HG02571 (cell line): ENCODE measurements around the gene DCAF6.
"Not testable (repeated sequence)": the region's sequence is repeated elsewhere in the genome, so short reads cannot be mapped to it uniquely, and the experiment has no call there.

Experiments used
- ATAC-seq: cut with Tn5 transposase; IDR thresholded peaks from one replicate; pipeline ENCODE4 v1.9.1; 2021; ENCODE audit warnings: mild to moderate bottlenecking, moderate library complexity; ENCODE audit not compliant: unreplicated experiment

DCAF6 gene

DNA sequence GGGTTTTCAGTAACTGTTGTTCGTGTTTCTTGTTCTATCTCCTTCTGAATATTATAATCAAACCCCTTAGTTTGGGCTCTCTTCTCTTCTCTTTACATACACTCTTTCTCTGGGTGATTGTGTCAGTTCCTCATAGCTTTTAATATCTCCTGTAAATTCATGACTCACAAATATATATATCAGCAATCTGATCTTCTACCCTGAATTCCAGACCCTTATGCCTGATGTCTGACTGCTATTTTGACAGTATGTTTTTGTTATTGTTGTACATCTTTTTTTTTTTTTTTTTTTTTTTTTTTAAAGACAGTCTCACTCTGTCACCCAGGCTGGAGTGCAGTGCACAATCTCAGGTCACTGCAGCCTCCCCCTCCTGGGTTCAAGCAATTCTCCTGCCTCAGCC, 71.2 kb downstream of the DCAF6 start:
- ATAC-seq, result no peak

DNA sequence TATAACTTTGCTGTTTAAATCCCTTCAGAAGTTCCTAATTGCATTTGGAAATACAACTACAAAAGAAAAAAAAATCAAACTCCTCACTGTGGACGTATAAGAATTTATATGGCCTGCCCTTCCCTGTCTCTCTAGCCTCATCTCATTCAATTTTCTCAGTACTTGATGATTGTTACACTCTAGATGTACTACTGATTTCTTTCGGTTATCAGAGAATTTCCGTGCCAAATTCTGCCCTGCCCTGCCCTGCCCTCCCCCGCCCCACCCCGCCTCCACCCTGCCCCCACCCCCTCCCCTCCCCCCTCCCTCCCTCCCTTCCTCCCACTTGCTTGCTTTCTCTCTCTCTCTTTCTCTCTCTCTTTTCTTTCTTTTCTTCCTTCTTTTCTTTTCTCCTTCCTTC, 72.1 kb downstream of the DCAF6 start:
- ATAC-seq, result no peak

GRCh38 chr1:168009322-168009721, 72.8 kb downstream of the DCAF6 start:
- ATAC-seq, result no peak

DNA sequence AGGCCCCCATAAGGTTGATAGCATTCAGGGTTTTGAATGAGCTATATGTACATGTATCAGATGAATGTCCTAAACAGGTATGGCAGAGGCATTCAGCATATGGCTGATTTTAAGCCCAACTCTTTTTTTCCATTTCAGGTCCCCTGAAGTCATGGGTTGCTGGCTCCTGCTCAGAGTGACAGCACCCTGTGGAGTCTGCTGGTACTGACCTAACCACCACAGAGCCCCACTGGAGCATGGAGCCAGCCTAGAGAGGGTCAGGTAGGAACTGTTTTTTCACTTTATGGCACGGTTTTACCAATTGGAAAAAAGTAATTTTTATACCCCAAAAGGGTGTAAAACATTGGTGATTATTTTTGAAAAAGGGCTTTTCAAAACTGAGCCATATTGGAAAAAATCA, 82.9 kb downstream of the DCAF6 start:
- no peak for ATAC-seq

- no peak for ATAC-seq
Measured at GRCh38 chr1:168031198-168031597, 94.7 kb downstream of the DCAF6 start.

- no peak for ATAC-seq
Measured at GRCh38 chr1:168031627-168032026, 95.1 kb downstream of the DCAF6 start.

GRCh38 chr1:168032029-168032428, 95.5 kb downstream of the DCAF6 start:
- no peak for ATAC-seq

DNA sequence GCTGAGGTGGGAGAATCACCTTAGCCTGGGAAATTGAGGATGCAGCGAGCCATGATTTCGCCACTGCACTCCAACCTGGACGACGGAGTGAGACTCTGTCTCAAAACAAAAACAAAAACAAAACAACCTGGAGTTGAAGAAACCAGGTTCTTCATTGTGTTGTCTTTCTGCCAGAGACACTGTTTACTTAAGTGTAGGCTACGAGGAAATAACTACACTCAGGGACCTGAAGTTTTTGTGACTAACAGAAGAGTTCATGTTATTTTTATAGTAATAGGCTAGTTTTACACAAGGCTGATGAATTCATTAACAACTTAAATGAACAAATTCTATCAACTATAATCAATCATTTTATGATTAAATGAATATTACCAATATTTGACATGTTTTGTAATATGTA, 98.9 kb downstream of the DCAF6 start:
- no peak for ATAC-seq

DNA sequence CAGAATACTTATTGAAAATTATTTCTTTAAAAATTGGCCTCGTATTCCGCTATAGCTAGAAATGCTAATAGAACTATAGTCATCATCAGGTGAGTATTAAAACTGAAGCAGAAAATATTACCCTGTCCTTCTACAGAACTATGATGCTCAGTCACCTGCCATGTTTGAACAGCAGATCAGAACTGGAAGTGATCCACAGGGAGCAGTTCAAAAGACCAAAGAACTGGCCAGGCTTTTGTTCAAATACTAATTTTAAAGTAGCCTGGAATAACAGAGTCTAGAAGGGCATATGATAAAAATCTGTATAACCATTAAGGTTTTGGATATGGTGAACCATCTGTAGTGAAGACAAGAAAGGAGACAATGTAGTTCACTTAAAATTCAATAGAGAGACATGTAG, 105.9 kb downstream of the DCAF6 start:
- ATAC-seq, result no peak

DNA sequence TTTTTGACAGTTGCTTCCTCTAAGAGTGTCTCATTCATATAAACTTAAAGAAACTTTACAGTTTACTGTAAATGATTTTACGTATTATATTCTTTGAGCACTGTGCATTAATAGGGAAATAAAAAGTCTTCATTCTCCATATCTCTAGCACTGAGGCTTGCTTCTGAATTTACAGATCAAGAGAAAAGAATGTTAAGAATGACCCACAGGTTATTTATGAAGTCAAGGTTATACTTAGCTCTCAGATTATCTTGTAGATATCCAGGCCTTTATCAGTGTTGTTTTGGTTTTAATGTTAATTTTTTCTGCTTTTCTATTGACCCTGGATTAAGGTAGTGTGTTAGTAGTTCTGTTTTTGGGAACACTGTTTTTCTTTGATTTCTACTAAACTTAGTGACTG, 108.8 kb downstream of the DCAF6 start:
- no peak for ATAC-seq

DNA sequence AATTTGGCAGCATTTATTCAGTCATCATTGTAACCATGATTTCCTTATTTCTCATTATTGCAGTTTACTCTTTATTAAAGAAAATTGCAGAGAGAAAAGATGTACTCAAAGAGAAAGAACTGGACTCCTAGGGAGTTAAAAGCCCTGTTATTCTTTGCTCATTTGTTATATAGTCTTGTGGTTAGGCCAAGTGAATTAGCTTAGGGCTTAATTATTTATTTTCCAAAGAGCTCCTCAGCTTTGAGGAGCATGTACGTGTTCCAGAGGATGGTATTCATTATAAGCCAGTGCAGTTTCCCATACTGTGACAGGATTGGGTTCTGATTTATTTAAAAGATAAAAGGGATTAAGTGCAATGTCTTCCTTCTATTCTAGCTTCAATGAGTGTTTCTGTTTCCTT, 113.8 kb downstream of the DCAF6 start:
- ATAC-seq, result no peak

- ATAC-seq, result no peak
Measured at GRCh38 chr1:168050880-168051279, 114.4 kb downstream of the DCAF6 start.

DNA sequence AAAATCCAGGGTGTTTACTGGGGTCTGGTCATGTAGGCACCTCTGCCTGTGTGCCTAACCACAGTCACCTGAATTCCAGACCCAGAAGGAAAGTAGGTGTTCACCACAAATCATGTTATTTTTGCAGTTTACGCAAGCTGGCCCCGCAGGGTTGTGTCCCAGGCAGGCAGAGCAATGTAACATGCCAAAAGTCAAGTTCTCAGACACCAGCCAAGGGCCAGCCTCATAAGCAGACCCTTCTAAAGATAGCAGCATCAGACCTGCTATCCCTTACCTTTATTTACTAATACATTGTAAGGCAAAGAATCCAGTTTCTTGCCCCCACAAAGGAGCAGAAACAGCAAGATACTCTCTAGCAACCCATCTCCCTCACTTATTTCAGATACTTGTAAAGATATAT, 117.2 kb downstream of the DCAF6 start:
- no peak for ATAC-seq

DNA sequence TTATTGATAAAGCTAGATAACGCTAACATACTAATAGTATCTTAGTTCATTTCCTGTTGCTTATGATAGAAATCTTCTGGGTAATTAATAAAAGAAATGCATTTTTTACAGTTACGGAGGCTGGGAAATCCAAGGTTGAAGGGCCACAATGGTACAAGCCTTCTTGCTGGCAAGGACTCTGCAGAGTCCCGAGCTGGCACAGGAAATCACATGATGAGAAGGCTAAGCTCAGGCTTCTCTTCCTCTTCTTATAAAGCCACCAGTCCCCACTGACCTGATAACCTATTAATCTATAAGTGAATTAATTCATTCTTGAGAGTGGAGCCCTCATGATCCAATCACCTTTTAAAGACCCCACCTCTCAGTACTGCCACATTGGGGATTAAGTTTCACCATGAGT, 117.6 kb downstream of the DCAF6 start:
- ATAC-seq, result no peak

GRCh38 chr1:168056152-168056551, 119.7 kb downstream of the DCAF6 start:
- ATAC-seq, result not testable (repeated sequence)

- ATAC-seq, result no peak
Measured at GRCh38 chr1:168057355-168057754, 120.9 kb downstream of the DCAF6 start.

DNA sequence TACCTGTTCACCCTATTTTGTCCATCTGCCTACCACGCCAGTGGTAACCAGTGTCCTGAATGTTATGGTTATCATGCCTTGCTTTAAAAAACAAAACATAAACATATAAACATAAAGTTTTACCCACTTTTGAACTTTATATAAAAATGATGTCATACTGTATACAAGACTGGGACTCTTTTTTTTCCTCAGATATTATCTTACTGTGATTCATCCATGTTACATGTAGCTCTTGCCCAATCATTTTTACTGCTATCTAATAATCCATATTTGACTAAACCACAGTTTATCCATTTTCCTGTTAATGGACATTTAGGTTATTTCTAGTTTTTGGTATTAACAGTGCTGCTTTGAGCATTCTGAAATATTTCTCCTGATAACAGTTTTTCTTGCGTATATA, 121.4 kb downstream of the DCAF6 start:
- ATAC-seq, result no peak

- no peak for ATAC-seq
Measured at GRCh38 chr1:168064216-168064615, 127.7 kb downstream of the DCAF6 start.

GRCh38 chr1:168065506-168065905, 129.0 kb downstream of the DCAF6 start:
- no peak for ATAC-seq

DNA sequence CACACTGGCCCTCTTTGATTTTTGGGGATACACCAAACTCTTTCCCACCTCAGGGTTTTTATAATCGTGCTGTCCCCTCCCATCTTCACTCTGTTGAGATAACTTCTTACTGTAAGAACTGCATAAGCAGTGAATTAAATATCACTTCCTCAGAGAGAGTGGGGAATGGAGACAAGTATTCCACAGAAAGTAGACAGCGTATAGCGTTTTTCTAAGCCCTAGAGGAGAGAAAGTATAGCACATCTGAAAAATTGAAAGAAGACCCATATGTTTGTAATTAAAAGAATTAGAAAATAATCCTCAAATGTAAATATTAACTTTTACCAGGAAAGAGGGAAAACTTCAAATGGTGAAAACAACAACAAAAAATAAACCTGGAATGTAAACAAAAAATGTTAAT, 132.9 kb downstream of the DCAF6 start:
- ATAC-seq, result no peak

GRCh38 chr1:168079761-168080160, 143.3 kb downstream of the DCAF6 start:
- no peak for ATAC-seq

DNA sequence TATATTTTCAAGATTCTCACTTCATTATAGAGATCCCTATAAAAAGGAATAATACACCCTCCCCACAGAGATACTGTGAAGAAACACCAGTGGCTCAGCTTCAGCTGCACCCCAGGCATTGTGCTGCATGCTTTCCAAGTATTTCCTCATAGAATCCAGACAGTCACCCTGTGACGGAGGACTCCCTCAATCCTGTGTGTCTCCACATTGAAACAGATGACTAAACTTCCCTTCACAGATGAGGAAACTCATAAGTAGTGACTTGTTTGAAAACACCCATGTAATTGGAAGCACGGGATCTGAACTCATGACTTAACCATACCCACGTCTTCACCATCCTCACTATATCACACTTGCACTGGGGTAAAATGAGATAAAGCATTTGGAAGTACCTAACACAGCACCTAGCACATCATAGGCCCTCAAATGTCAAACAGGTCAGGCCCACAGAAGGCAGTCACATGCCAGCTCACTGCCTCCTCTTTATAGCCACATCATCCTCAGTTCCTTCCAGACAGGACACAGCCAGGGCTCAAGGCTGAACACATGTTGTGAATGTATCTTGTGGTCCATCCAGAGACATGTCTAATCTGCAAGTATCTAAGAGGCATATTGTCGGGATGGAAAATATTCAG, 145.0 kb downstream of the DCAF6 start:
- no peak for ATAC-seq
